IPS DF 4.7 (cell line): Measurements from ENCODE around the gene OBSCN.

Experiments used
- DNase-seq: peaks from one replicate; pipeline ENCODE4 v3.0.0-alpha.2; 2013; ENCODE audit warnings: low spot score; ENCODE audit errors: extremely low read depth

The OBSCN gene

DNA sequence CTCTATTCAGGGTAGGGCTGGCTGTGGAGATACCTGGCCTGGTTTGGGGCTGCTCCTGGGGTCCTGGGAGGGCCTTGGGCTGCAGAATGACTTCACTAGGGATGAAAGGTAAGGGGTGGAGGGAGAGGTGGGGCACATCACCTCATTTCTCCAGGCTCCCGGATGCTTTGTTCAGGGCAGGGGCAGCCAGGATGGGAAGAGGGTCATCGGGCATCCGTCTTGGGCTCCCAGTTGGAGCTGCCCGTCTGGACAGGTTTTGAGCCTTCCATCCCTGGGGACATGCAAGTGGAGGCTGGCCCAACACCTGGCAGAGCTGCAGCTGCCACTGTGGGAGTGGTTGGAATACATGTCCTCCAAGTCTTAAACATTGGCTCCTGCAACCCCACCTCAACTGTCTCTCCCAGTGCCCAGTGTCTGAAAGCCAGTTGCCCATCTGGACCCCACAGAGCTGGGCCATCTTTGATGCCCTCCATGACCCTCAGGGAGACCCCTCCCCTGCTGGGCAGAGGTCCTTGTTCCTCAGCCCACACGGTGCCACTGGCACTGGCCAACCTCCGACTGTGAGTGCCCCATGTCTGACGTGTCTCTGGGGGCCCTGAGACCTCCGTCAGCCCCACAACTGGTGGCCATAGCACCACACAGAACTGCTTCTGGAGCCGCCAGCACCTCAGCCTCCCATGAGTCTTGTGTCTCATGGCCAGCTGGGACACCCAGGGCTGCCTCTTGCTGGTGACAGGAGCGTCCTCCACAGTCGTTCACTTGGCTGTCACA, 145.9 kb downstream of the OBSCN start:
- no peak for DNase-seq

DNA sequence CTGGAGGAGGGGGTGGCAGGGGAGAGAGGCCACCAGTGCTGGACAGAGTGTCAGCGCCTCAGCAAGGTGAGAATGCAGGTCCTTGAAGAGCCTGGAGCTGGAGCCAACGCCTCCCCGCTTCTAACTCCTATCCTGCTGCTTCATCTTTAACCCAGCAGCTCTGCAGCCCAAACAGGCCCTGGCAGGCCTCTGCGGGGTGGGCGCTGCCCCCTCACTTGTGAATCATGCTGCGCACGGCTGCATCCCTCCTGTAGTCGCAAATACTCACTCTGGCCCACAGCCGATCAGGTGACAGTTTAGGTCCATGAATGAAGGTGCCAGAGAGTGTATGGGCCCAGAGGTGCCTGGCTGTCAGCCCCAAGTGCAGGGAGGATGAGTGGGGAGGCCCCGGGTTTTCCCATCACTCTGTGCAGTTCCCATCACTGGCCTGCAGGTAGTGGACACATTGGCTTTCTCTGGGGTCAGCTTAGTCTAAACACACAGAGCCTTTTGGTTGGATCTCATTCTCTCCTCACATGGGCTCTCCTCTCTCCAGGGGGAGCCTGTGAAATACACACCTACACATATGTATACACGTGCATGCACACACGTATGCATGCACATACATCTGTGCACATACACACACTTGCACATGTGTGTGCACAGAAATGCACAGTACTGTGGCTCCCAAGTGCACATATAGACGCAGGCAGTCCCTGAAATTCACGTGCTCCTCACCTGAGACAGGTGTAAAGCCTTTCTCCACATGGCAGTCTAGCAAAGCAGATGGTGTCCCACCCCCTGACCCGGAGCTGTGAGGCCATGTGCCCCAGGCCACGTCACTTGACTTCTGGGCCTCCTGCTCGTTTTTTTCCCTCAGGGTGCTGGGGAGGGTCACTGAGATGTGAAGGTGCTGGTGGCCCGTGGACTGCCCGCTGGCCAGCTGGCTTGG, 146.8 kb downstream of the OBSCN start:
- DNase-seq: no peak

DNA sequence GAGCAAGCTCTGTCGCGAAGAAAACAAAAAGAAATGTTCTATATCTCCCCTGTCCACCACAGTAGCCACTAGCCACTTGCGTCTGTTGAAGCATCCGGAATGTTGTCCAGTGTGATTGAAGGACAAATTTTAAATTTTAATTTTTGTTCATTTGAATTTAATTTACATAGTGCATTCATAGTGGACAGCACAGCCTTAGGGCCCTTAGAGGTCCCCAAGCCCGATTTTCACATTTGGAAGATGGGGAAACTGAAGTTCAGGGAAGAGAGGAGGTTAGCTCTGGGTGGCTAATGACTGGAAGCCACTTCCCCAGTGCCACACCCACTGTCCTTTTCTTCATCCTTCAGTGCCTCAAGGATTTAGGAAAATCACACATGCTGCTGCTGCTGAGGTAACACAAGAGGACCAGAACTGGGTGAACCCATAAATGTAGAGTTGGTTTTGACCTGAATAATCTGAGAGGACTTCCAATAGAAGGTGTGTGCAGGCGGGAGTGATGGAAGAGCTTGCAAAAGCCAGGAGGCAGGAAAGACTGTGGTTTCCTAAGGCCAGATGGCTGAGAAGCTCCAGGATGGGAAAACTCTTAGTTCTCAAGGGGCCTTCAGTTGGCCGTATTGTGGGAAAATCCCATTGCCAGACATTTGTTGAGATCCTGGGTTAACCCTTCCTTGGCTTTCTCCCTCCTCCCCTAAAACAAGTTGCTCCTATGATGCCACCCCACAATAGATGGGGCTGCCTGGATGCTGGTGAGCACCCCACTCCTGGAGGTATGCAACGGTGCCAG, 149.2 kb downstream of the OBSCN start:
- no peak for DNase-seq

DNA sequence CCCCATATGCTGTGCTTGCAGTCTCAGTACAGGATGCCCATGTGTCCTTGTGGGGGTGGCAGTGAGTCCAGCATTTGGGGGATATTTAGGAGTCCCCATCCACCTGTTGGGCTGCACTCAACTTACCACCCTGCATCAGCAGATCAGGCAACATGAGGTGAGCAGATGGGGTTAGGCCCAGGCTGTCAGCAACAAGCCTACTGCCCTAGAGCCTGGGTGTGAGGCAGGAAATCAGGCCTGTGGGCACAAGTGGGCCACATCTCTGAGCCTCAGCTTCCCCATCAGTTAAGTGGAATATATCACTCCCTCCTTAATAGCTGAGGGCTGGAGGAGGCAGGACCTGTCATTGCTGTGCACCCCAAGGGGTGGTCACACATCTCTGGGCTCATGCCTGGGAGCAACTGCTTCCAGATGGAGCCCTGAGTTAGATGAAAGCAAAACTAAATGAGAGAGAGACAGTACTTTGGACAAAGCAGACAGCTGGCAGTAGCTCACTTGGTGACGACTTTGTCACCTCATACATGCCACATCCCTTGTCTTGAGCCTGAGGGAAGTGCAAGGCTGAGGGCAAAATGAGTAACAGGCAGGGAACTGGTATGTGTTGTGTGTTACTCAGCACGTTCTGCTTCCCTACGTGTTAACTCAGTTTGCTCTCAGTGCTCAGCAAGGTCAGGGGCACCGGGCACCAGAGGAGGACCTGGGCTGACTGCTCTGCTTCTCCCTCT, 150.4 kb downstream of the OBSCN start:
- DNase-seq: no peak

DNA sequence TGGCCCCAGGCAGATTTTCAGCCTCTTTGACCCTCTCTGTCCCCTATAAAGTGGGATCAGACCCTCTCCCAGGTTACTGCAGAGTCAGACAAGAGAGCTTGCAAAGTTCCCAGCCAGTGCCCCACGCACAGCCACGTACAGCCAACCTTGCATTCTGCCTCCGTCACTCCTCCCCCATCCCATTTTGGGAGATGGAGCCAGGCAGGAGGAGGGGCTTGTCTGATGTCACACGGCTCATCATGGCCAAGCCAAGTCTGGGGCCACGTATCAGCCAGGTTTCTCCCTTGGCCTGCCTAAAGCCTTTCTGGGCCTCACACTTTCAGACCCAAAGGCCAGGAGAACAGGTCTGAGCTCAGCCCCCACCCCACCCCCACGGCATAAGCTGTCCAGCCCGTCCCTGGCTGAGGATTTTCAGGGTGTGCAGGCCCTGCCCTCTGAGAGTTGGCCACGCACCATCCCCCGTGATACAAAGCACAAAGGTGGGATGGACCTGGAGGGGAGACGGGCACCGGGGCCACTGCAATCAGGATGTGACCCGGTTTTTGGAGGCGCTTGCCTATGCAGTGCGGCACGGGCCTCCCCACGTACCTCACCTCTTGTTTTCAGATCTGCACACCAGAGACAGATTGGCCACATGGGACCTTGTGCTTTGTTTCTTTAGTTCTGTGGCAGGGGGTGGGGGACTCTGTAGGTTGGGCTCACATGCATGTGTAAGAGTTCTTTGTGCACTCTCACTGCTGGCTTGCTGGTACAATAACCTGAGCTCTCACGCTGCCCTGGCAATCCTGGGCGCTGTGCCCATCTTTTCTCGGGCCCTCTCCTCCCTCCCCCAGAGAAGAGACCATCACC, 151.1 kb downstream of the OBSCN start:
- DNase-seq: no peak

DNA sequence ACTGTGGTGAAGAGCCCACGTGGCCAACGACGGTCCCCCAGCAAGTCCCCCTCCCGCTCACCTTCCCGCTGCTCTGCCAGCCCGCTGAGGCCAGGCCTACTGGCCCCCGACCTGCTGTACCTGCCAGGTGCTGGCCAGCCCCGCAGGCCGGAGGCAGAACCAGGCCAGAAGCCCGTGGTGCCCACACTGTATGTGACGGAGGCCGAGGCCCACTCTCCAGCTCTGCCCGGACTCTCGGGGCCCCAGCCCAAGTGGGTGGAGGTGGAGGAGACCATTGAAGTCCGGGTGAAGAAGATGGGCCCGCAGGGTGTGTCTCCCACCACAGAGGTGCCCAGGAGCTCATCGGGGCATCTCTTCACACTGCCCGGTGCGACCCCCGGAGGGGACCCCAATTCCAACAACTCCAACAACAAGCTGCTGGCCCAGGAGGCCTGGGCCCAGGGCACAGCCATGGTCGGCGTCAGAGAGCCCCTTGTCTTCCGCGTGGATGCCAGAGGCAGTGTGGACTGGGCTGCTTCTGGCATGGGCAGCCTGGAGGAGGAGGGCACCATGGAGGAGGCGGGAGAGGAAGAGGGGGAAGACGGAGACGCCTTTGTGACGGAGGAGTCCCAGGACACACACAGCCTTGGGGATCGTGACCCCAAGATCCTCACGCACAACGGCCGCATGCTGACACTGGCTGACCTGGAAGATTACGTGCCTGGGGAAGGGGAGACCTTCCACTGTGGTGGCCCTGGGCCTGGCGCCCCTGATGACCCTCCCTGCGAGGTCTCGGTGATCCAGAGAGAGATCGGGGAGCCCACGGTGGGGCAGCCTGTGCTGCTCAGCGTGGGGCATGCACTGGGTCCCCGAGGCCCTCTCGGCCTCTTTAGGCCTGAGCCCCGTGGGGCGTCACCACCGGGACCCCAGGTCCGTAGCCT, 152.0 kb downstream of the OBSCN start:
- DNase-seq: no peak

DNA sequence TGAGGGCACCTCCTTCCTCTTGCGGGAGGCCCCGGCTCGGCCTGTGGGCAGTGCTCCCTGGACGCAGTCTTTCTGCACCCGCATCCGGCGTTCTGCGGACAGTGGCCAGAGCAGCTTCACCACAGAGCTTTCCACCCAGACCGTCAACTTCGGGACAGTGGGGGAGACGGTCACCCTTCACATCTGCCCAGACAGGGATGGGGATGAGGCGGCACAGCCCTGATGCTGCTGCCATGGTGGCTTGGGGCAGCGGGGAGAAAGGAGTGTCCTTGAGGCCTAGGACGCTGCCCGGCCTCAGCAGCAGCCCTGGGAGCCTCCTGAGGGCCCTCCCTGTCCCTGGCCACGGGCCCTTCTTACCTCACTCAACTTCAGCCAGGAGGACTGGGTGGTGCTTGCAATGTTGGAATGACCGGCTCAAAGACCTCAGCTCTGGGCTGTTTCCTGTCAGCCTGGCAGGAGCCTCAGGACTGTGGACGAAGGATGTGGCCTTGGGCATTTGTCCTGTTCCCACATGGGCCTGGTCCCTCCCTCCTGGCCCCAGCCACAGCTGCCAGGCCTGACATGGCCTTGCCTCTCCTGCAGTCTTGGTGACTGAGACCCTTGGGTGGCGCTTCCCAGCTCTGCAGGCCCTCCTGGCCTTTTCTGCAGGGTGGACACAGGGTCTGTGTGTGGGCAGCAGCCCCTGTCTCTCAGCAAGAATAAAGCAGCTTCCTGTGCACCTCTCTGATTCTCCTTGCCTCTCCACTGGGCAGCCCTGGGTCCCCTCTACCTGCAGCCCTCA, 152.9 kb downstream of the OBSCN start:
- DNase-seq: no peak

DNA sequence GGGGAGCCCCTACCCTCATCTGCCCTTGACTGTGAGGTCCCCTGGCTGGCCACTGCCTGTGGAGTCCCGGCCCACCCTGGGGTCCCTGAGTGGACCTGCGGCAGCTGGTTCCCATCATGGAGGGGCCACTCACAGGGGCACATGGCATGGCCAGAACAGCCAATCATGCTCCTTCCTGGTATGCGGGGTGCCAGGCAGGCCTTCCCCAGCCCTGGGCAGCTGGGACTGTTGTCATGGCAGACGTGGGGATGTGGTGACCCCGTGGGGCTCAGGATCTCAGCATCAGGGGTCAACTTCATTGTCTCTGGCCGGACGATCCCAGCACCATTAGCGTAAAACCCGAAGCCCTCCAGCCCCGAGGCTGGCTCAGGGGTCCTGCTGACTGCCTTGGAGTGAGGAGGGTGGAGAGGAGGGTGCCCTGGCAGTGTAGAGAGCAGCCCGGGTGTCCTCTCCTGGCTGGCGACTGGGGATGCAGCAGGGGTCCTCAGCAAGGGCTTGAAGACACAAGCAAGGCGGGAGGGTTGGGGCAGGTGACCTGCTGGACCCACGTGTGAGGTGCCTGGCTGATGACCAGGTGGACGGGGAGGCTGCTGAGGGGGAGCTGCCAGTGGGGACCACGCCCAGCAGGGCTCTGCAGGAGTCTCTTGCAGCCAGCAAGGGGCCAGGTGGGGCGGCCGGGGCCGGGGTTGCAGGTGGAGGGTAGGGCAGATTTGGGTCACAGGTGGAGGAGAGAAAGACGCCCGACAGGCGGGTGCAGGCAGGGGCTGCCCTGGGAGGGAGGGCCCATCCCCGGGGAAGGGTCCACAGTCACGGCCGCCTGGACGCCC, 153.7 kb downstream of the OBSCN start:
- no peak for DNase-seq

DNA sequence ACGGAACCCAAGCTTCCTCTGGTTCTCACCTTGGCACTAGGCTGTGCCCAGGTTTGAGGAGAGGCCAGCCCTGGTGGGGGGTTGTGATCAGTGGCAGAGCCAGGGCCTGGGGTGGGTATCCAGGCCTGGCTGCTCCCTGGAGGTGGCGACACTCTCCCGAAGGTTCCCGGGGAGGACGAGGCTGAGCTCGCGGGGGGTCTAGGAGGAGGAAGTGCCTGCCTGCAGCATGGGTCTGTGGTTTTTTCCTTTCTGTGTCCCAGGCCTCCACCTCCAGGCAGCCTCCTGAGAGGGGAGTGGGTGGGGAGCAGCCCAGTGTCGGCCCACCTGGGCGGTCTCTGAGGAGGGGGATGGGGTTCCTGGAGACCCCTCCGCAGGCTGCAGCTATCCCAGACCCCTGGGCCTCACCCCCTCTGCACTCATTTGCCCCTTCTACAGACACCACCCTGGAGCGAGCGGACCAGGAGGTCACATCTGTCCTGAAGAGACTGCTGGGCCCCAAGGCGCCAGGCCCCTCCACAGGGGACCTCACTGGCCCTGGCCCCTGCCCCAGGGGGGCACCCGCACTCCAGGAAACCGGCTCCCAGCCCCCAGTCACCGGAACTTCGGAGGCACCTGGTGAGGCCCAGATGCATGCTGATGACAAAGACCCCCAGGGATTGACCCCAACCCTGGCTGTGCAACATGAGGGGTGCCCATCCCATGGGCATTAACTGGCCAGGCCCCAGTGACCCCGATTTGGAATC, 154.5 kb downstream of the OBSCN start:
- no peak for DNase-seq

DNA sequence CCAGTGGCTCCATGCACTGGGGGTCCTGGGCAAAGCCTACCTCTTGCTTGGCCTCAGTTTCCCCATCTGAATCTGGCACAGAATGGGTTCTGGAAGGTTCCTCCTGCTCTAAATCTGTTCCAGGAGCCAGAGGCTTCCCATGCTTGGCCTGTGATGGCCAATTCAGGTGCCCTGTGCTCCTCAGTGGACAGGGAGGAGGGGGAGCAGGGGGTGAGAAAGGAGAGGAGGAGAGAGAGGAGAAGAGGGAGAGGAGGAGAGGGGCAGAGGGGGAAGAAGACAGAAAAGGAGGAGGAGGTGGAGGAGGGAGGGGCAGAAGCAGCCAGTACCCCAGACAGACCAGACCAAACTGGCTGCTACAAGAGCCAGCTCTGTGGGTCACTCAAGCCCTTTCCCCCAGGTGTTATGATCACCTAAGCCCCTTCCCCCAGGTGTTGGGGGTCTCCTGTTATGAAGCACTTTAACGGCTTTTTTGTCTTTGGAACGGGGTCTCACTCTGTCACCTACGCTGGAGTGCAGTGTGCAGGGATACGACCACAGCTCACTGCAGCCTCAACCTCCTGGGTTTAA, 155.1 kb downstream of the OBSCN start:
- no peak for DNase-seq

DNA sequence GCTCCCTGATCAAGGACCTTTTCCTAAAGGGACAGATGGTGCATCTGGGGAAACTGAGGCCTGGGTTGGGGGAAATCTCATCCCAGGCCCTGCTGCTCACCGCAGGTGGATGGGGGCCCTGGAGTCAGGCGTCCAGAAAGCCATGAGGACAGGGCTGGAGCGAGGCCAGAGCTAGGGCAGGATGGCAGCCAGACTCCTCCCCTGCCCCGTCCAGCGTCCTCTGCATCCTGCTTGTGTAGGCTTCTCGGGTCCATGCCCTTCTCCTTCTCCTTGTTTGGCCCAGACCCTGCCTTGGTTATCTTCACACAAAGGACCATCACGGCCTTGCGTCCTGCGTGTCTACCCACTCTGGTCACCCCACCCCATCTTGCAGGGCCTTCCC, 155.8 kb downstream of the OBSCN start:
- DNase-seq: no peak

DNA sequence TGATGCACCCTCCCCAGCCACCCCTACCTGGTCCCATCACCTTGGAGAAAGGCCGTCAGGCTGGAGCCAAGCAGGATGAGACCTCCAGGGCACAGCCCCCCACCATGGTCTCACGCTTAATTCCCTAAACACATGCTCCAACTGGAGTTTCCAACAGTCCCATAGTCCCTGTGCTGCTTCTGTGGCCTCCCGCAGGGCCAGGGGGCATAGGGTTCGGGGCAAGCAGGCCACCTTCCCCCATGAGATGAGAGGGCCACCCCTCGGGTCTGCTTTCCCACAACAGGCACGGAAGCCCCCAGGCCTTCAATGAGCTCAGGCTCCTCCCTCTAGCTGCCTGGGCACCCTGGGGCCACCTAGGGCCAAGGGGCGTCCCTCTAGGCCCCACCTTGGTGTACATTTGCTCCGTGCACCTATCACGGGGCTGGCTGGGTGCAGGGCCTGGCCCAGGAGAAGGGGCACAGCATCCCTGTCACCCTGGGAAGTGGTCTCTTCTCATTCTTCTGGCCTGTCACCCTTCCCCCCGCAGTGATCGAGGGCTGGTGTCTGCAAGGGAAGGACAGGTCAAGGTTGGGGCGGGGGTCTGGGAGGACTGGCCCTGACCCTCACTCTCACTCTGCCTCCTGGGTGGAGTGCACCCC, 156.3 kb downstream of the OBSCN start:
- DNase-seq: no peak

DNA sequence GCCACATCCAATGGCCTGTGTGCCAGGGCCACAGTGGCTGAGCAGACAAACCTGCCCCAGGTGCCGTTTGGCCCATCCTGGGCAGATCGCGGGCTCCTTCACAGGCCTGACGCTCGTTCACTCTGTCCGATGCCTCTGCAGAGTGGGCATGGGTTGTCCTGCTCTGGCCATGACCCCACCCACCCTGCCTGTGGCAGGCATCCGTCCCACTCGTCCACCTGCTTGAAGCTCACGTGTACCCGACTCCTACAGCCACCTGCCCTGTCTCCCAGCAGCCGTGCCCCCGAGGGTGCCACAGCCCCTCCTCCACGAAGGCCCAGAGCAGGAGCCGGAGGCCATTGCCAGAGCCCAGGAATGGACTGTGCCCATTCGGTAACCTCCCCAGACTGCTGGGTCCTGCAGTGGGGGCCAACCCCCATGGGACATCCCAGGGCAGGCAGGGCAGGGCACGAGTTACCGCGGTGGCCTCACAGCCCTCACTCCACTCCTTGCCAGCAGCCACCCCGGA, 156.9 kb downstream of the OBSCN start:
- DNase-seq: no peak

DNA sequence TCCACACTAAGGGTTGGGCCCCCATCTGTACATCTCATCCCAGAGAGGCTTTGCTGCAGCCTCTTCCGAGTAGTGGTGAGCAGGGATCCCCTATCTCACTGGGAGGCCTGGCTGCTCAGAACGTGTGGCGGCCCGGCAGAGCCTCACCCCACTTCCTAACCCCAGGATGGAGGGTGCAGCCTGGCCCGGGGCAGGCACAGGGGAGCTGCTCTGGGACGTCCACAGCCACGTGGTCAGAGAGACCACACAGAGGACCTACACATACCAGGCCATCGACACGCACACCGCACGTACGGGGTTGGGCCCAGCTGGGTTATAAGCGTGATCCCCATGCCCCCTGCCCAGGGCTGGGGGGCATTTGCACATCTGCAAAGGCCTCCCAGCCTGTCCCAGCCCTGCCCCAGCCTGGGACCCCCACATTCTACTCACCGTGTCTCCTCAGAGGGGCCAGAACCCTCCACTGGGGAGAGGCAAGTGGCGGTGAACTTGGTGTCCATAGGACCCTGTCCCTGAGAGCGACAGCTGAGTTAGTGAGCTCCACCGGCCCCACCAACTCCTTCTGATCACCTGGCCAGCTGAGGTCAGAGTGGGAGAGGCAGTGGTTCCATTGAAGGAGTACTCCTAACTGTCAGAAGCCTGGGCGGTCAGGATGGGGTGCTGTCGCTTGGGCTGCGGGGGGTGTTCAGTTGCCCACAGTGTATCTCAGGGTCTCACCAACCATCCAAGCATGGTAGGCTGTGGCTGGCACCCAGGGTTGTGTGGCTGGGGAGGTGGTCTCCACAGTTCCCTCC, 157.6 kb downstream of the OBSCN start:
- DNase-seq: no peak
